ENCODE measurements around the gene PPP1CA.

The PPP1CA gene

GRCh38 chr11:67395555-67396258 is 6.0 kb downstream of the PPP1CA start:
- H3K4me1 ChIP-seq (ENCODE audit: control insufficient read depth in 2 of 2, insufficient read depth in 2 of 2, low read length in 2 of 2): peaks cover 20 to 24% of the 10 kb centered on the region in 2 donors
- no peak overlapping the region for H3K27ac ChIP-seq (ENCODE audit: low read depth in 2 of 2, low read length in 2 of 2)
- H3K36me3 ChIP-seq (ENCODE audit: control insufficient read depth in 2 of 2, insufficient read depth in 2 of 2, low read length in 2 of 2): peaks cover 24 to 29% of the 10 kb centered on the region in 2 donors
- H3K9me3 ChIP-seq (ENCODE audit: control insufficient read depth in 2 of 2, low read length in 2 of 2): no peaks in the 10 kb centered on the region
- H3K9ac ChIP-seq (ENCODE audit: low read depth in 1 of 2, low read length in 2 of 2): no peak overlapping the region
- H3K27me3 ChIP-seq (ENCODE audit: control insufficient read depth in 2 of 2, insufficient read depth in 2 of 2, low read length in 2 of 2): no peaks in the 10 kb centered on the region
- no peak overlapping the region for H3K4me3 ChIP-seq (ENCODE audit: low read length in 2 of 2)

- Histone ChIP-seq H3K27ac (ENCODE audit: low read depth in 2 of 2, low read length in 2 of 2) (no peak overlapping the region), H3K4me1 (ENCODE audit: control insufficient read depth in 2 of 2, insufficient read depth in 2 of 2, low read length in 2 of 2) (peaks cover 19 to 21% of the 10 kb centered on the region in 2 donors), H3K9ac (ENCODE audit: low read depth in 1 of 2, low read length in 2 of 2) (no peak overlapping the region), H3K9me3 (ENCODE audit: control insufficient read depth in 2 of 2, low read length in 2 of 2) (no peaks in the 10 kb centered on the region), H3K4me3 (ENCODE audit: low read length in 2 of 2) (no peak overlapping the region), H3K36me3 (ENCODE audit: control insufficient read depth in 2 of 2, insufficient read depth in 2 of 2, low read length in 2 of 2) (peaks cover 18 to 20% of the 10 kb centered on the region in 2 donors), H3K27me3 (ENCODE audit: control insufficient read depth in 2 of 2, insufficient read depth in 2 of 2, low read length in 2 of 2) (no peaks in the 10 kb centered on the region)
These were observed 7.7 kb downstream of the PPP1CA start for GRCh38 chr11:67393990-67394389.

- Histone ChIP-seq H3K27me3 (ENCODE audit: control insufficient read depth in 2 of 2, insufficient read depth in 2 of 2, low read length in 2 of 2) (no peaks in the 10 kb centered on the region), H3K4me1 (ENCODE audit: control insufficient read depth in 2 of 2, insufficient read depth in 2 of 2, low read length in 2 of 2) (peaks cover 19 to 21% of the 10 kb centered on the region in 2 donors), H3K9me3 (ENCODE audit: control insufficient read depth in 2 of 2, low read length in 2 of 2) (no peaks in the 10 kb centered on the region), H3K36me3 (ENCODE audit: control insufficient read depth in 2 of 2, insufficient read depth in 2 of 2, low read length in 2 of 2) (peaks cover 13 to 15% of the 10 kb centered on the region in 2 donors), H3K4me3 (ENCODE audit: low read length in 2 of 2) (no peak overlapping the region), H3K9ac (ENCODE audit: low read depth in 1 of 2, low read length in 2 of 2) (no peak overlapping the region), H3K27ac (ENCODE audit: low read depth in 2 of 2, low read length in 2 of 2) (no peak overlapping the region)
These were observed 8.2 kb downstream of the PPP1CA start for GRCh38 chr11:67393437-67393836.

GRCh38 chr11:67392183-67392715 is 9.4 kb downstream of the PPP1CA start:
- H3K36me3 ChIP-seq (ENCODE audit: control insufficient read depth in 2 of 2, insufficient read depth in 2 of 2, low read length in 2 of 2): peaks cover under 1 to 3% of the 10 kb centered on the region in 2 donors
- peak overlapping the region; percentile 58 to 88 for H3K27ac ChIP-seq (ENCODE audit: low read depth in 2 of 2, low read length in 2 of 2)
- peaks cover 17 to 21% of the 10 kb centered on the region in 2 donors for H3K4me1 ChIP-seq (ENCODE audit: control insufficient read depth in 2 of 2, insufficient read depth in 2 of 2, low read length in 2 of 2)
- H3K27me3 ChIP-seq (ENCODE audit: control insufficient read depth in 2 of 2, insufficient read depth in 2 of 2, low read length in 2 of 2): no peaks in the 10 kb centered on the region
- H3K9ac ChIP-seq (ENCODE audit: low read depth in 1 of 2, low read length in 2 of 2): peak overlapping the region; percentile 70
- no peaks in the 10 kb centered on the region for H3K9me3 ChIP-seq (ENCODE audit: control insufficient read depth in 2 of 2, low read length in 2 of 2)
- peak overlapping the region; percentile 82 to 98 for H3K4me3 ChIP-seq (ENCODE audit: low read length in 2 of 2)

GRCh38 chr11:67391304-67392182 is 10.1 kb downstream of the PPP1CA start, which contains the start of gene RAD9A:
Gene RAD9A (plus strand): TSS chr11:67391986. CDS start chr11:67392045, 59 bp downstream.
- Histone ChIP-seq H3K4me1 (ENCODE audit: control insufficient read depth in 2 of 2, insufficient read depth in 2 of 2, low read length in 2 of 2) (peaks cover 16 to 21% of the 10 kb centered on the region in 2 donors), H3K4me3 (ENCODE audit: low read length in 2 of 2) (peak within 1 kb of the TSS; percentile 94 to 98), H3K36me3 (ENCODE audit: control insufficient read depth in 2 of 2, insufficient read depth in 2 of 2, low read length in 2 of 2) (peaks cover 0 to 3% of the 10 kb centered on the region in 2 donors), H3K27me3 (ENCODE audit: control insufficient read depth in 2 of 2, insufficient read depth in 2 of 2, low read length in 2 of 2) (no peaks in the 10 kb centered on the region), H3K9me3 (ENCODE audit: control insufficient read depth in 2 of 2, low read length in 2 of 2) (no peaks in the 10 kb centered on the region), H3K9ac (ENCODE audit: low read depth in 1 of 2, low read length in 2 of 2) (peak within 1 kb of the TSS; percentile 84 to 92), H3K27ac (ENCODE audit: low read depth in 2 of 2, low read length in 2 of 2) (peak within 1 kb of the TSS; percentile 86 to 88)

- peaks cover 0 to 3% of the 10 kb centered on the region in 2 donors for H3K36me3 ChIP-seq (ENCODE audit: control insufficient read depth in 2 of 2, insufficient read depth in 2 of 2, low read length in 2 of 2)
- H3K9me3 ChIP-seq (ENCODE audit: control insufficient read depth in 2 of 2, low read length in 2 of 2): no peaks in the 10 kb centered on the region
- H3K9ac ChIP-seq (ENCODE audit: low read depth in 1 of 2, low read length in 2 of 2): peak overlapping the region; percentile 84 to 92
- H3K4me3 ChIP-seq (ENCODE audit: low read length in 2 of 2): peak overlapping the region; percentile 94 to 98
- peaks cover 16 to 21% of the 10 kb centered on the region in 2 donors for H3K4me1 ChIP-seq (ENCODE audit: control insufficient read depth in 2 of 2, insufficient read depth in 2 of 2, low read length in 2 of 2)
- H3K27me3 ChIP-seq (ENCODE audit: control insufficient read depth in 2 of 2, insufficient read depth in 2 of 2, low read length in 2 of 2): no peaks in the 10 kb centered on the region
- H3K27ac ChIP-seq (ENCODE audit: low read depth in 2 of 2, low read length in 2 of 2): peak overlapping the region; percentile 86 to 88
These were observed 10.7 kb downstream of the PPP1CA start for GRCh38 chr11:67390947-67391303.

- peak overlapping the region in 1 of 2 donors; percentile 14 for H3K9ac ChIP-seq (ENCODE audit: low read depth in 1 of 2, low read length in 2 of 2)
These were observed 12.2 kb downstream of the PPP1CA start for GRCh38 chr11:67389477-67389876.

GRCh38 chr11:67387518-67387917 is 14.1 kb downstream of the PPP1CA start:
- Histone ChIP-seq H3K27ac (ENCODE audit: low read depth in 2 of 2, low read length in 2 of 2) (no peak overlapping the region), H3K27me3 (ENCODE audit: control insufficient read depth in 2 of 2, insufficient read depth in 2 of 2, low read length in 2 of 2) (no peaks in the 10 kb centered on the region), H3K9me3 (ENCODE audit: control insufficient read depth in 2 of 2, low read length in 2 of 2) (no peaks in the 10 kb centered on the region), H3K4me1 (ENCODE audit: control insufficient read depth in 2 of 2, insufficient read depth in 2 of 2, low read length in 2 of 2) (peaks cover 13 to 19% of the 10 kb centered on the region in 2 donors), H3K4me3 (ENCODE audit: low read length in 2 of 2) (no peak overlapping the region), H3K36me3 (ENCODE audit: control insufficient read depth in 2 of 2, insufficient read depth in 2 of 2, low read length in 2 of 2) (no peaks in the 10 kb centered on the region), H3K9ac (ENCODE audit: low read depth in 1 of 2, low read length in 2 of 2) (no peak overlapping the region)

More at GRCh38 chr11:67389477-67389876, 12.2 kb downstream of the PPP1CA start:
- no peak overlapping the region for H3K4me3 ChIP-seq (ENCODE audit: low read length in 2 of 2)
- H3K27me3 ChIP-seq (ENCODE audit: control insufficient read depth in 2 of 2, insufficient read depth in 2 of 2, low read length in 2 of 2): no peaks in the 10 kb centered on the region
- no peaks in the 10 kb centered on the region for H3K9me3 ChIP-seq (ENCODE audit: control insufficient read depth in 2 of 2, low read length in 2 of 2)
- peaks cover 0 to 3% of the 10 kb centered on the region in 2 donors for H3K36me3 ChIP-seq (ENCODE audit: control insufficient read depth in 2 of 2, insufficient read depth in 2 of 2, low read length in 2 of 2)
- no peak overlapping the region for H3K27ac ChIP-seq (ENCODE audit: low read depth in 2 of 2, low read length in 2 of 2)
- peaks cover 16 to 21% of the 10 kb centered on the region in 2 donors for H3K4me1 ChIP-seq (ENCODE audit: control insufficient read depth in 2 of 2, insufficient read depth in 2 of 2, low read length in 2 of 2)

DNA sequence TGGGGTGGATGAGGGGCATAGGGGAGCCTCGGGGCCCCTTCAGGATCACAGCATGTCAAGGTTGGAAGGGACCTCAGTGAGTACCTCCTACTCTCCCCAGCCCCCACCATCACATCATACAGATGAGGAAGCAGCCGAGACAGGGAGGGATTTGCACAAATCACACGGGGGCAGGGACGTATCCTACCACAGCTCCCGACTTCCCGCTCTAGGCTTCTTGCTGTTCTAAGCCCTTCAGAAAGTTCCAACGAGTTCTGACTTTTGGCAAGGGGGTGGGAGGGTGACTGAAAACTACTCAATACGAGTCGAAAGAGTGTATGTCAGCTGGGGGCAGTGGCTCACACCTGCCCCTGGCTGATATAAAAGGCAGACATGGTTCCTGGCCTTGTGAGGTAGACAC is 14.6 kb downstream of the PPP1CA start:
- Histone ChIP-seq H3K36me3 (ENCODE audit: control insufficient read depth in 2 of 2, insufficient read depth in 2 of 2, low read length in 2 of 2) (no peaks in the 10 kb centered on the region), H3K4me3 (ENCODE audit: low read length in 2 of 2) (no peak overlapping the region), H3K9ac (ENCODE audit: low read depth in 1 of 2, low read length in 2 of 2) (no peak overlapping the region), H3K9me3 (ENCODE audit: control insufficient read depth in 2 of 2, low read length in 2 of 2) (no peaks in the 10 kb centered on the region), H3K27me3 (ENCODE audit: control insufficient read depth in 2 of 2, insufficient read depth in 2 of 2, low read length in 2 of 2) (no peaks in the 10 kb centered on the region), H3K4me1 (ENCODE audit: control insufficient read depth in 2 of 2, insufficient read depth in 2 of 2, low read length in 2 of 2) (peaks cover 13 to 21% of the 10 kb centered on the region in 2 donors), H3K27ac (ENCODE audit: low read depth in 2 of 2, low read length in 2 of 2) (no peak overlapping the region)
